ENCODE results near the gene CISD3. TPM values are rescaled to one million over a fixed set of nuclear protein-coding genes. Genes with fewer than 3 reads are reported as not detected.

CISD3 gene
- total RNA-seq, 4 donors from 2014 or later: 0.26 to 22.0 (median 2.9) TPM

GRCh38 chr17:38691154-38691553 is 39.0 kb upstream of the CISD3 start:
- Histone ChIP-seq H3K36me3 (no peaks in the 10 kb centered on the region), H3K4me1 (peaks cover 0 to 3% of the 10 kb centered on the region in 2 donors), H3K9me3 (no peaks in the 10 kb centered on the region), H3K27ac (no peak overlapping the region), H3K27me3 (no peaks in the 10 kb centered on the region), H3K4me3 (no peak overlapping the region)
- intact Hi-C loops (cut with DNase I; ENCODE audit: low total_unique reads): no loop called here
- no peak for TF ChIP-seq POLR2A (IDR thresholded peaks at IDR 0.05)
- TF ChIP-seq CTCF (IDR thresholded peaks at IDR 0.05): no peak
- DNase-seq: no peak

GRCh38 chr17:38693700-38694329 is 36.3 kb upstream of the CISD3 start:
- H3K9me3 ChIP-seq: no peaks in the 10 kb centered on the region

GRCh38 chr17:38697061-38697820 is 32.9 kb upstream of the CISD3 start:
- intact Hi-C loops (cut with DNase I; ENCODE audit: low total_unique reads): no loop called here
- Histone ChIP-seq H3K4me3 (no peak overlapping the region), H3K27ac (no peak overlapping the region), H3K36me3 (no peaks in the 10 kb centered on the region), H3K27me3 (no peaks in the 10 kb centered on the region), H3K4me1 (peaks cover 0 to 3% of the 10 kb centered on the region in 2 donors), H3K9me3 (no peaks in the 10 kb centered on the region)
- no peak for TF ChIP-seq POLR2A (IDR thresholded peaks at IDR 0.05)
- no peak for TF ChIP-seq CTCF (IDR thresholded peaks at IDR 0.05)
- DNase-seq: no peak

More at GRCh38 chr17:38693700-38694329, 36.3 kb upstream of the CISD3 start:
- TF ChIP-seq POLR2A (IDR thresholded peaks at IDR 0.05): peak in 1 of 2 donors; percentile 19
- peak in 2 of 4 experiments; percentile 6 to 8 for TF ChIP-seq CTCF (IDR thresholded peaks at IDR 0.05)
- DNase-seq: peak; percentile 95 to 96
- no peaks in the 10 kb centered on the region for H3K27me3 ChIP-seq
- intact Hi-C loops (cut with DNase I; ENCODE audit: low total_unique reads): no loop called here
- H3K36me3 ChIP-seq: no peaks in the 10 kb centered on the region
- H3K4me1 ChIP-seq: peaks cover 0 to 3% of the 10 kb centered on the region in 2 donors
- H3K27ac ChIP-seq: peak overlapping the region; percentile 78 to 80
- H3K4me3 ChIP-seq: no peak overlapping the region

- Histone ChIP-seq H3K4me3 (no peak overlapping the region), H3K27me3 (no peaks in the 10 kb centered on the region), H3K9me3 (no peaks in the 10 kb centered on the region), H3K27ac (no peak overlapping the region), H3K36me3 (no peaks in the 10 kb centered on the region), H3K4me1 (no peaks in the 10 kb centered on the region)
- no peak for TF ChIP-seq POLR2A (IDR thresholded peaks at IDR 0.05)
- no peak for TF ChIP-seq CTCF (IDR thresholded peaks at IDR 0.05)
- intact Hi-C loops (cut with DNase I; ENCODE audit: low total_unique reads): no loop called here
- DNase-seq: no peak
These were observed 31.4 kb upstream of the CISD3 start for GRCh38 chr17:38698760-38699159.

- no peaks in the 10 kb centered on the region for H3K27me3 ChIP-seq
- intact Hi-C loops (cut with DNase I; ENCODE audit: low total_unique reads): no loop called here
These were observed 28.5 kb upstream of the CISD3 start for GRCh38 chr17:38701504-38702165.

More at GRCh38 chr17:38701504-38702165, 28.5 kb upstream of the CISD3 start:
- Histone ChIP-seq H3K4me3 (peak overlapping the region; percentile 84 to 93), H3K36me3 (no peaks in the 10 kb centered on the region), H3K9me3 (no peaks in the 10 kb centered on the region), H3K27ac (peak overlapping the region; percentile 94 to 95), H3K4me1 (no peaks in the 10 kb centered on the region)
- no peak for TF ChIP-seq POLR2A (IDR thresholded peaks at IDR 0.05)
- no peak for TF ChIP-seq CTCF (IDR thresholded peaks at IDR 0.05)
- no peak for DNase-seq
